8988T (cell line): ENCODE measurements around the gene ABCA6.

Source experiments
- DNase-seq: peaks from one replicate; pipeline ENCODE4 v3.0.0; 2011

Gene ABCA6

GRCh38 chr17:69046121-69046807 lies 95.4 kb downstream of the ABCA6 start:
- no peak for DNase-seq

- DNase-seq = no peak
These were observed 96.0 kb downstream of the ABCA6 start for GRCh38 chr17:69045646-69046045.

GRCh38 chr17:69044371-69044770 lies 97.3 kb downstream of the ABCA6 start:
- no peak for DNase-seq

- DNase-seq = no peak
These were observed 98.5 kb downstream of the ABCA6 start for GRCh38 chr17:69043098-69043734.

GRCh38 chr17:69042308-69042707 lies 99.4 kb downstream of the ABCA6 start:
- DNase-seq = no peak

- no peak for DNase-seq
These were observed 109.9 kb downstream of the ABCA6 start for GRCh38 chr17:69031839-69032238.

- no peak for DNase-seq
These were observed 111.5 kb downstream of the ABCA6 start for GRCh38 chr17:69030169-69030568.
